ENCODE results near the gene PDGFC. TPM values are rescaled to one million over a fixed set of nuclear protein-coding genes. Genes with fewer than 3 reads are reported as not detected.

PDGFC gene
- total RNA-seq, 1 experiment from 2014 or later, result 4.5 TPM

- H3K18ac ChIP-seq (ENCODE audit: insufficient read length, low read depth, low read length), result no peak overlapping the region
- Mint-ChIP-seq H3K27ac (no peak overlapping the region), H3K4me3 (no peak overlapping the region), H3K36me3 (ENCODE audit: insufficient read depth in 1 of 3, low read depth in 3 of 3) (peaks cover 11 to 19% (median 14%) of the 10 kb centered on the region in 3 experiments), H3K4me1 (no peaks in the 10 kb centered on the region), H3K27me3 (ENCODE audit: low read depth) (no peaks in the 10 kb centered on the region; the same call in 1 of the 2 replicates), H3K9me3 (peaks cover 14 to 22% of the 10 kb centered on the region in 2 experiments)
- no peak overlapping the region for H4K91ac ChIP-seq (ENCODE audit: insufficient read length, low read depth, low read length)
- no peaks in the 10 kb centered on the region for H3K79me1 ChIP-seq (ENCODE audit: insufficient read depth, low read depth, low read length, poor library complexity, severe bottlenecking)
- DNase-seq, result no peak
- H3K4me2 ChIP-seq (ENCODE audit: insufficient read depth, insufficient read length, low read length), result no peak overlapping the region
- H4K5ac ChIP-seq (ENCODE audit: insufficient read length, low read depth, low read length), result no peak overlapping the region
- no peak overlapping the region for H2BK20ac ChIP-seq (ENCODE audit: low read depth, low read length, poor library complexity, severe bottlenecking)
- H3K79me2 ChIP-seq (ENCODE audit: insufficient read depth, low read length), result no peaks in the 10 kb centered on the region
- H3K4me1 ChIP-seq (ENCODE audit: insufficient read depth, low read length), result no peaks in the 10 kb centered on the region; the same call in 1 of the 2 replicates
- no peak overlapping the region for H3K14ac ChIP-seq (ENCODE audit: insufficient read depth, low read length)
- no peak overlapping the region for H3T11ph ChIP-seq (ENCODE audit: low read length)
- TF ChIP-seq CTCF (conservative IDR thresholded peaks at IDR 0.05), result no peak
- no peaks in the 10 kb centered on the region for H3K23me2 ChIP-seq (ENCODE audit: insufficient read length, low read depth, low read length, poor library complexity, severe bottlenecking)
- H3K27ac ChIP-seq (ENCODE audit: insufficient read length, low read depth, low read length), result no peak overlapping the region
- H2AFZ ChIP-seq (ENCODE audit: low read length), result peak overlapping the region; percentile 40
- H2BK15ac ChIP-seq (ENCODE audit: low read depth, low read length), result no peak overlapping the region
- no peak overlapping the region for H2BK5ac ChIP-seq (ENCODE audit: insufficient read length, low read length)
- no peak overlapping the region for H3K4ac ChIP-seq (ENCODE audit: low read depth, low read length)
- H2AK5ac ChIP-seq (ENCODE audit: insufficient read length, low read length), result no peak overlapping the region
- H3K9ac ChIP-seq (ENCODE audit: extremely low read depth, insufficient read length, low read length), result no peak overlapping the region
- H3K27me3 ChIP-seq (ENCODE audit: insufficient read depth, low read length), result no peaks in the 10 kb centered on the region
- H3K9me3 ChIP-seq (ENCODE audit: control insufficient read depth, low read depth, low read length), result peaks cover 7% of the 10 kb centered on the region
- no peak overlapping the region for H3K56ac ChIP-seq (ENCODE audit: insufficient read length, low read depth, low read length)
- no peak overlapping the region for H4K8ac ChIP-seq (replicated peaks; ENCODE audit: insufficient read length, low read depth, low read length)
- WGBS (ENCODE audit: extremely low coverage, insufficient read length, low lambda C conversion rate), result no CpG with 5 or more reads among the region's 7 CpGs
- H4K20me1 ChIP-seq (ENCODE audit: control insufficient read depth, insufficient read depth, insufficient read length), result no peaks in the 10 kb centered on the region
- no peak overlapping the region for H2BK120ac ChIP-seq (ENCODE audit: low read depth, low read length, poor library complexity, severe bottlenecking)
- no peak overlapping the region for H2BK12ac ChIP-seq (ENCODE audit: insufficient read length, low read depth, low read length)
- no peak overlapping the region for H3K23ac ChIP-seq (ENCODE audit: insufficient read length, low read depth, low read length)
Observed at GRCh38 chr4:156734965-156735895, 236.4 kb downstream of the PDGFC start.
